Right lobe of liver (tissue), 6 donors: ENCODE measurements around the gene SNAP47. TPM values are rescaled to one million over a fixed set of nuclear protein-coding genes. Genes with fewer than 3 reads are reported as not detected.

Source experiments
- ATAC-seq, 4 donors: fragments of 200-7000 bp; cut with Tn5 transposase; one replicate each; pipeline ENCODE4 v1.9.1; 2020; ENCODE audit warnings: mild to moderate bottlenecking in 4 of 4, moderate library complexity in 4 of 4
- DNase-seq, 3 donors: peaks; one replicate each; pipeline ENCODE4 v3.0.0-alpha.2; 2020
- H3K27ac ChIP-seq, 3 donors: fragments of 200-600 bp; one replicate each; pipeline ENCODE4 v1.8.0; 2022
- H3K27me3 ChIP-seq, 2 donors: fragments of 200-600 bp; one replicate each; pipeline ENCODE4 v1.8.0; 2022
- H3K36me3 ChIP-seq, 4 donors: fragments of 200-600 bp; sonication (generic) in 1 of 4; one replicate each; pipeline versions ENCODE4 v1.5.1 to v1.8.0; 2017 to 2022; ENCODE audit warnings: control low read depth in 1 of 4
- H3K4me1 ChIP-seq, 4 donors: fragments of 200-600 bp; sonication (generic) in 1 of 4; one replicate each; pipeline versions ENCODE4 v1.5.1 to v1.8.0; 2017 to 2022; ENCODE audit warnings: control low read depth in 1 of 4
- H3K4me3 ChIP-seq, 3 donors: fragments of 200-600 bp; one replicate each; pipeline ENCODE4 v1.8.0; 2022
- H3K9me3 ChIP-seq, 4 donors: fragments of 200-600 bp; sonication (generic) in 1 of 4; one replicate each; pipeline versions ENCODE4 v1.5.1 to v1.8.0; 2017 to 2022; ENCODE audit warnings: control low read depth in 1 of 4
- POLR2A ChIP-seq: fragments of 450-650 bp; IDR thresholded peaks from one replicate; pipeline ENCODE4 v1.6.1; 2017; ENCODE audit warnings: antibody characterized with exemption, mild to moderate bottlenecking
- WGBS: methylation state at CpG from one replicate; pipeline ENCODE4 v1.1.6; 2018; ENCODE audit warnings: low coverage, low lambda C conversion rate; ENCODE audit not compliant: insufficient coverage; ENCODE audit errors: missing lambda C conversion rate; 5-methylcytosine and 5-hydroxymethylcytosine counted together
- intact Hi-C, 2 donors: fragments of 100-400 bp; cut with DNase I; formaldehyde crosslinking; loops; one replicate each; pipeline versions ENCODE4 v1.11.2 to v1.14.1; 2022
- total RNA-seq, 6 experiments: library from RNA; depleted of rRNA in 2 of 6; stranded (reverse); fragments of >200 nt in 2 of 6; fragmentation: NEBNext Ultra II Directional in 3 of 6; extraction: Animal tissue kit (Norgen Biotek cat#: 25700) in 3 of 6; gene quantifications; one replicate each; pipeline versions ENCODE4 v1.1.0 to v1.2.4, GENCODE V29; 2016 to 2023
- TF ChIP-seq, protein P1 (sequence below), 4 donors: fragments of 200-600 bp in 3 of 4; fragments of 450-650 bp in 1 of 4; IDR thresholded peaks; one replicate each; pipeline versions ENCODE4 v1.5.1 to v1.8.0; 2016 to 2022; ENCODE audit warnings: antibody characterized with exemption in 4 of 4, mild to moderate bottlenecking in 2 of 4
- donor health status: DM: no; HTN: yes; CAD: no.
- donor health status: DM: no; HTN: no; CAD: no.
- donor health status: DM: no; HTN: no; CAD: no.
- donor health status: DM: no; HTN: yes; CAD: no.
- donor health status: DM: no; HTN: yes; CAD: no.

SNAP47 gene
- total RNA-seq, 6 experiments from 2014 or later: 15.2 to 32.5 (median 24.8) TPM

DNA sequence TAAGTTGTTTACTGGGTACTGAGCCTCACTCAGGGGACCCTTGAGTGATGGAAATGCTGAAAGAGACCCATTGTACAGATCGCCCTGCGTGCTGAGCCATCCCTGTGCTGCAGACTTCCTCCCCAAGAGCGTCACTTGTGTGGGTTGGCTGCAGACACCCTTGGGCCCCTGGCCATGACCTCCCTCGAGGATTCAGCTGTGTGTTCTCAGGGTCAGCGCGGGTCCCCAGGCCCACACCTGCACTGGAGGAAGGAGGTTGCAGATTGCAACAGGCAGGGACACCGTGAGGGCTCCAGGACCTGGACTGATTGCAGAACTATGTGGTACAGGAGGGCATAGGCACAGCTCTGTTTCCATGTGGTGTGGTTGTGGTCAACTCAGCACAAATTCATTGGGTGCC, 4.4 kb downstream of the SNAP47 start:
- Histone ChIP-seq H3K4me1 (peaks cover 0 to 5% (median 0%) of the 10 kb centered on the region in 4 donors), H3K27me3 (no peaks in the 10 kb centered on the region), H3K4me3 (no peak overlapping the region), H3K9me3 (no peaks in the 10 kb centered on the region), H3K27ac (no peak overlapping the region), H3K36me3 (peaks cover 0 to 4% (median 0%) of the 10 kb centered on the region in 4 donors)
- no CpG with 5 or more reads among the region's 7 CpGs for WGBS
- intact Hi-C loops: loop anchor here in 1 of 2 donors (5.0 kb wide), 1 partner anchor 177 kb away; the partner anchor contains the start of gene ZNF678
- DNase-seq (no peak), ATAC-seq (no peak)
- TF ChIP-seq POLR2A: no peak
- TF ChIP-seq, protein P1, sequence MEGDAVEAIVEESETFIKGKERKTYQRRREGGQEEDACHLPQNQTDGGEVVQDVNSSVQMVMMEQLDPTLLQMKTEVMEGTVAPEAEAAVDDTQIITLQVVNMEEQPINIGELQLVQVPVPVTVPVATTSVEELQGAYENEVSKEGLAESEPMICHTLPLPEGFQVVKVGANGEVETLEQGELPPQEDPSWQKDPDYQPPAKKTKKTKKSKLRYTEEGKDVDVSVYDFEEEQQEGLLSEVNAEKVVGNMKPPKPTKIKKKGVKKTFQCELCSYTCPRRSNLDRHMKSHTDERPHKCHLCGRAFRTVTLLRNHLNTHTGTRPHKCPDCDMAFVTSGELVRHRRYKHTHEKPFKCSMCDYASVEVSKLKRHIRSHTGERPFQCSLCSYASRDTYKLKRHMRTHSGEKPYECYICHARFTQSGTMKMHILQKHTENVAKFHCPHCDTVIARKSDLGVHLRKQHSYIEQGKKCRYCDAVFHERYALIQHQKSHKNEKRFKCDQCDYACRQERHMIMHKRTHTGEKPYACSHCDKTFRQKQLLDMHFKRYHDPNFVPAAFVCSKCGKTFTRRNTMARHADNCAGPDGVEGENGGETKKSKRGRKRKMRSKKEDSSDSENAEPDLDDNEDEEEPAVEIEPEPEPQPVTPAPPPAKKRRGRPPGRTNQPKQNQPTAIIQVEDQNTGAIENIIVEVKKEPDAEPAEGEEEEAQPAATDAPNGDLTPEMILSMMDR (IDR thresholded peaks at IDR 0.05): no peak

DNA sequence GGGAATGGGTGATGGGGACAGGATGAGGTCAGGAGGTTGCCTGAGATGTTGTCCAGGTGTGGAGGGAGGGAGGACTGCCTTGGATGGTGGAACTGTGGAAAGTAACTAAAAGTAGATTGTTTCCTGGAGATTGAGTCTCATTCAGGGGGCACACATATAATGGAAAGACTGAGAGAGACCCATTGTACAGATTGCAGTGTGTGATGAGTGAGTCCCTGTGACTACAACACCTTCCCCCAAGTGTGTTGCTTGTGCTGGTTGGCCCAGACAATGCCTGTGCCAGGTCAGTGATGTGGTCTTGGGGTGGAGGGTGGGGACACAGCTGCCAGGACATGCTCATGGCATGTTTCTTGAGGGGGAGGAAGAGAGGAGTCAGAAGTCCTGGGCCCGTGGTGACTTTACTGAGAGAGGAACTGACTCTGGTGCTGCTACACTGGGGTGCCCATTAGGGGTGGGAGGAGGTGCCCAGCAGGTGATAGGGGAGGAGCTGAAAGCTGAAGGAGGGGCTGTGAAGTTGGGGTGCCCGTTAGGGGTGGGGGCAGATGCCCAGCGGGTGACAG, 5.2 kb downstream of the SNAP47 start:
- Histone ChIP-seq H3K4me3 (no peak overlapping the region), H3K36me3 (peaks cover 0 to 4% (median 0%) of the 10 kb centered on the region in 4 donors), H3K4me1 (peaks cover 0 to 5% (median 0%) of the 10 kb centered on the region in 4 donors), H3K9me3 (no peaks in the 10 kb centered on the region), H3K27me3 (no peaks in the 10 kb centered on the region), H3K27ac (no peak overlapping the region)
- ATAC-seq: no peak
- TF ChIP-seq, protein P1 (IDR thresholded peaks at IDR 0.05): no peak
- no peak for TF ChIP-seq POLR2A
- no peak for DNase-seq
- 77% methylated on average over 3 of the region's 3 CpGs for WGBS
- intact Hi-C loops: no loop called here

DNA sequence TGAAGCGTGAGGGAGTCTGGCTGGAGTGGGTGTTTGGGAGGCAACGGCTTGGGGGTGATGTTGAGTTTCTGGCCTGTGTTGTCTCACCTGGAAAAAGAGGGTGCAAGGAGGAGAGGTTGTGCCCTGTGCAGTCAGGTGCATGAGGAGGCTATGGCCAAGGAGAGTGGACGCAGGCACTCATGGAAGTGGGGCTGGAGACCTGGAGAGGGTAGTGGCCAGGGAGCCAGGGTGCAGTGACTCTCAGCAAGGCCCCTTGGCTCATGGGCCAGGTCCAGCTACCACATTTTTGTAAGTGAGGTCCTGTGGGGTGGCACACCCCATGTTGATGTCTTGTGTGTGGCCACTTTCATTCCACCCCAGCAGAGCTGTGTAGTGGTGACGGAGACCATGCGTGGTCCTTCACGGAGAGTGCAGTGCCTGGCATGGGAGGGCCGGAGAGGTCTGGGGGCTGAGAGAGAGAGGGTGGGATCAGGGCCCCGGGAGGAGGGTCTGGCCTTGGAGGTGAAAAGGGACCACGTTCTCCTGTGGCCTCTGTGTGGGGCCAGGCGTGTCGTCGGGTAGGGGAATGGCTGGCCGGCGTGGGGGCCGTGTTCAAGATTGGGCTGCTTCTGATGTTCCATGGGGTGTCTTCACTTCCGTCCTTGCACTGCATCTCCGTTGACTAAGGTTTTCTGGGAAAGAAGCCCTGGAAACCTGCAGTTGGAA, 6.1 kb downstream of the SNAP47 start:
- intact Hi-C loops: no loop called here
- TF ChIP-seq, protein P1 (IDR thresholded peaks at IDR 0.05): no peak
- no peak for TF ChIP-seq POLR2A
- no peak overlapping the region for H3K4me3 ChIP-seq
- DNase-seq: no peak
- H3K9me3 ChIP-seq: no peaks in the 10 kb centered on the region
- H3K27me3 ChIP-seq: no peaks in the 10 kb centered on the region
- peaks cover 0 to 4% (median 0%) of the 10 kb centered on the region in 4 donors for H3K36me3 ChIP-seq
- no peak overlapping the region for H3K27ac ChIP-seq
- no peak for ATAC-seq
- 54% methylated on average over 3 of the region's 17 CpGs for WGBS
- peaks cover 0 to under 1% (median 0%) of the 10 kb centered on the region in 4 donors for H3K4me1 ChIP-seq

DNA sequence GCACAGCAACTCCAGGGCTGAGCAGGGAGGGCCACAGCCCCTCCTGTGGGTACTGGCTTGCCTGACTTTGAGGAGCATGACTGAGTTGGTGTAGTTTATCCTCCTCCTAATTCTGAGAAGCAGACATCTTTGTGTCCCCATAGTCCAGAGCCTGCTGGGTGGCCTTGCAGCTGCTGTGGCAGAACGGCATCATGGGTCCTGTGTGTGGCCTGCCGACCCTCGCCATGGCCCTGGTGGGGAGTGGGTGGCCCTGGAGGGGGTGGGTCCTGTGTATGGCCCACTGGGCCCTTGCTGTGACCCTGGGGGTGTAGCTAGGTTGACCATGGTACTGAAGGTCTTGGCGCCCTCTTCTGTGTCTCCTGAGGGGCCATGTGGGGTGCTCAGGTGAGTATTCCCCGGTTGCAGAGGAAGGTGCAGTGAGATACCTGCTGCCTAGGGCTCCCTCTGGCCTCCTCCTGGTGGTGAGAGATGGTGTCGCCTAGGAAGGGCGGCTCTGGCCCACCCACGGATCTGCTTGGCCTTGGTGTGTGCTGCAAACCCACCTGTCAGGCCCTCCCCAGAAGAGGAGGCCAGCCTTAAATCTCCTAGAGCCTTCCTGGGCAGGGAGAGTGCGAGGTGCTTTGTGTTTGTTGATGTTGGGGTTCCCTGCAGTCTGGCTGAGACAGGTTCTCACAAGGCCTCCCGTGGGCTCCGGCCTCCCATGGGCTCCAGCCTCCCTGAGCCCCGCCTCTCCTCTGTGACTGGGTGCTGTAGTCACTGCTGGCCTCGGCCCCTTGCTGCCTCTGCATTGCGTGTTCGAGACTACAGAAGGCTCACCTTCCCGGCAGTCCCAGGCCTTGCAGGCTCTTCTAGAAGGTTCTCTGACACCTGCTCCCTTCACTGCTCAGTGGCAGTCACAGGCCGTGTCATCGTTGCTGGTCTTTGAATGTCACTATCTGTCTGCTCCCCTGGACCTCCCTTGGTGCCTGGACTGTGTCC, 7.8 kb downstream of the SNAP47 start:
- H3K27me3 ChIP-seq: no peaks in the 10 kb centered on the region
- peaks cover 0 to 9% (median under 1%) of the 10 kb centered on the region in 4 donors for H3K36me3 ChIP-seq
- no peaks in the 10 kb centered on the region for H3K4me1 ChIP-seq
- TF ChIP-seq, protein P1 (IDR thresholded peaks at IDR 0.05): no peak
- no peak for TF ChIP-seq POLR2A
- H3K4me3 ChIP-seq: no peak overlapping the region
- DNase-seq: no peak
- intact Hi-C loops: no loop called here
- no peaks in the 10 kb centered on the region for H3K9me3 ChIP-seq
- H3K27ac ChIP-seq: no peak overlapping the region
- WGBS: 92% methylated on average over 5 of the region's 18 CpGs
- no peak for ATAC-seq
